IPS DF 4.7 (cell line): ENCODE measurements around the gene FOXC2.

Experiments used
- DNase-seq: peaks from one replicate; pipeline ENCODE4 v3.0.0-alpha.2; 2013; ENCODE audit warnings: low spot score; ENCODE audit errors: extremely low read depth

FOXC2 gene

DNA sequence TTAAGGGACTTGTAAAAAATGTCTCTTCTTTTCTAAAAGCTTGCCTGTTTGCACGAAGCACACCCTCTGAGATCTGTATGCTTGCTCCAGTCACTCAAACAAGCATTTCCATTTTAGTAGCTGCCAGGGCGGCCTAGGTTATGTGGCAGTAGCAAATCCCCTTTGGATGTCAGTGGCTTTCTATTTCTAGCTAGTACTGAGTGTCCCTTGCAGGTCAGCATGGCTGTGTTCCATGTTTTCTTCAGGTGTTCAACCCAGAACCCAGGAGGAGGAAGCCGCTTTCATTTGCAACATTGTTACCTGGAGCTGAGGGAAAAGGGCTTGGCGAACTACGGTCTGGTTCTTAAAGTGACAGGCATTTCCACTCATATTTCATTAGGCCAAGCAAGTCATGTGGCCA is 48.1 kb downstream of the FOXC2 start:
- no peak for DNase-seq

DNA sequence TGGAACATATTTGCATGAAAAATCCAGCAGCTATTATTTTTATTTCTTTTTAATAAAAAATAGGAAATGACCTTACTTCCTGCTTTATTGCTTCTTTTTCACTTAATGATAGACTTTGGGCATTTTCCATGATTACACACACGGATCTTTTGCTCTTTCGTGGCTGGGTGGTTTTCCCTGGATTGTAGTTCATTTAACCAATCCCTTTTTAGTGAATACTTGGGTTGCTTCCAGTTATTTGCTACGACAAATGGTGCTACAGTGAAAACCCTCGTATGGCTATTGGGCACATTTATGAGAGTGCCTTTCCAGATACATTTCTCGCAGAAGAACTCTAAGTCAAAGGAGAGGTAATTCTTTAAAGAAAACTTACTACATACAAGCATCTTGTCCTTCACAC is 50.3 kb downstream of the FOXC2 start:
- no peak for DNase-seq

DNA sequence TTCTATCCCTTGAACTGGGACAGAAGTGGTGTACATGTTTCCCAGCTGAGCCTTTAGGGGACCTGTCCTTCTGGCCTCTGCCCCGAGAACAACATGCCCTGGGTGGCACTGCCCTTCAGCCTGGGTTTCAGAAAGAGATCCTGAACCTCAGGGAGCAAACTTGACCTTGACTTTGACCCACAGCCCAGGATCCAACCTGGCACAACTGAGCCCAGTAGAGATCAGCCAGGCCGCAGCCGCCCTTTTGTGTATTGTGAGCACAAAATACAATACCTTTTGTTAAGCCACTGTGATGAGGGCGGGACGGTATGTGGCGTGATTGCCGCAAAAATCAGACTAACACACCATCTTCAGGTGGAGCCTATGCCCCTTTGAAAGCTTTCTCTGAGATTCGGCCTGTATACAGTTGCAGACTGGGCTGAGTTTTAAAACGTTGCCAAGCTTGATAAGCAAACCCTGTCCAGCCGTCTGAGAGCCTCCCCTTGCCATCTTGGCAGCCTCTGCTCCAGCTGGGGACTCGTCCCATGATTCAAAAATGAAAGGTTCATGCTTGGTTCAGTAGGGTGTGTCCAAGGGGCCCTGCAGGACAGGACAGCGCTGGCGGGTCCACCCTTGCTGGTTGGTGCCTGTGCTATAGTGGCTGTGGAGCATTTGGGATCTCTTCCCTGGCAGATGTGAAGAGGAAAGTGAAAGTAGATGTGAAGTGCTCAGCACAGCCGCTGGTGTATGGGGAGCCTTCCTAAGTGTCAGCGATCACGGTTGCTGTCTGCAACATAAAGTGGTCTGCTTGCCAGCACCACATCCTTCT is 52.0 kb downstream of the FOXC2 start:
- DNase-seq = no peak
